GM19240 (cell line): Measurements from ENCODE around the gene P4HA2.
A peak's percentile ranks its signal among the peaks of the same experiment; 100 is the strongest.

Experiments
- DNase-seq: peaks from one replicate; pipeline ENCODE4 v3.0.0; 2011; ENCODE audit warnings: low spot score; ENCODE audit not compliant: insufficient read length

The P4HA2 gene

GRCh38 chr5:132250547-132250946 lies 22.9 kb upstream of the P4HA2 start:
- DNase-seq, result no peak

DNA sequence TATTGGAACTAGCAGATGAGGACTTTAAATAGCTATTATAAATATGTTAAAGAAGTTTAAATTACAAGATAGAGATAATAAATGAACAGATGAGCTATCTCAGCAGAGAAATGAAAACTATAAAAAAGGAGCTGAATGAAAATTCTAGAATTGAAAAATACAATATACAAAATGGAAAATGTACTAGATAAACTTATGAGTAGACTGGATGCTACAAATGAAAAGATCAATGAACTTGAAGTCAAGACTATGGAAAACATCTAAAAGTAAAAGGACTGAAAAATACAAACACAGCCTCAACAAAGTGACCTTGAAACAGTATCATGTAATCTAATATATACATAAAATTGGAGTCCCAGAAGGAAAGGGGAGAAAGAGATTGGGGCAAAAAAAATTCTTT lies 19.2 kb upstream of the P4HA2 start:
- DNase-seq, result no peak

- DNase-seq, result no peak
Observed at GRCh38 chr5:132245593-132245992, 17.9 kb upstream of the P4HA2 start.

GRCh38 chr5:132243366-132243977 lies 15.8 kb upstream of the P4HA2 start:
- no peak for DNase-seq

GRCh38 chr5:132239776-132240175 lies 12.1 kb upstream of the P4HA2 start:
- no peak for DNase-seq

GRCh38 chr5:132238901-132239500 lies 11.3 kb upstream of the P4HA2 start:
- no peak for DNase-seq

GRCh38 chr5:132238169-132238744 lies 10.6 kb upstream of the P4HA2 start:
- DNase-seq, result peak; percentile 47

DNA sequence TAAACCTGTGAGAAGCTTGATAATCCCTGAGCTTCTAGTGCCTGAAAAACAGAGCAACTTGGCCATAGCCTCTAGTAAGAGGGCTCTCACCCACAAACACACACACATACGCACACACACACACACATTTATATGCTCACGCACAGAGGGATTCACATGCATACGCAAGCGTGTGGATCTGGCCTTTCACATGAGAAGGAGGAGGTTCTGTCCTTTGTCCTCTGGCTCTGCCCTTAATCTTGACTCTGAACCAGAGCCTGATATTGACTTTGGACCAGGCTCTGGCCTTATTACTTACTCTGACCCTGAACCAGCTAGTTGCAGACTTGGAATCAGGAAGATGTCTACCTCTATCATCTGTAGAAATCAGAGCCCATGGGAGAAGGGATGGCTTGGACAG lies 10.0 kb upstream of the P4HA2 start:
- no peak for DNase-seq

- DNase-seq, result no peak
Observed at GRCh38 chr5:132237141-132237540, 9.5 kb upstream of the P4HA2 start.

GRCh38 chr5:132235340-132235739 lies 7.7 kb upstream of the P4HA2 start:
- DNase-seq, result no peak

DNA sequence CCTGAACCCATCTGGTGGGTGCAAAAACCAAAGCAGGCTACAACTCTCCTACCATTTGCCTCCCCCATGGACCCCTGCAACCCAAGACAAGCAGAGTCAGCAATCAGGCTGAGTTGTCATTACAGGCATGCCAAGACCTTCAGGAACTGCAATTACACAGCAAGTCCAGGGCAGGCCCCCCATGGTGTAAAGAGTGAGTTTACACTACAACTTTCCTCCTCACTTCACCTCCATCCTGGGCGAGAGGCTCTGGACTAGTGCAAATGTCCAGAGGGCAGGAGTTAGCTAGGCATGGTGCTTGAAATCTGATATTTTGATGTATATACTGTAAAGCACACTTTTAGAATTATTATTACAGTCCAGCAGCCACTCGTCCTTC lies 7.0 kb upstream of the P4HA2 start:
- DNase-seq, result no peak

DNA sequence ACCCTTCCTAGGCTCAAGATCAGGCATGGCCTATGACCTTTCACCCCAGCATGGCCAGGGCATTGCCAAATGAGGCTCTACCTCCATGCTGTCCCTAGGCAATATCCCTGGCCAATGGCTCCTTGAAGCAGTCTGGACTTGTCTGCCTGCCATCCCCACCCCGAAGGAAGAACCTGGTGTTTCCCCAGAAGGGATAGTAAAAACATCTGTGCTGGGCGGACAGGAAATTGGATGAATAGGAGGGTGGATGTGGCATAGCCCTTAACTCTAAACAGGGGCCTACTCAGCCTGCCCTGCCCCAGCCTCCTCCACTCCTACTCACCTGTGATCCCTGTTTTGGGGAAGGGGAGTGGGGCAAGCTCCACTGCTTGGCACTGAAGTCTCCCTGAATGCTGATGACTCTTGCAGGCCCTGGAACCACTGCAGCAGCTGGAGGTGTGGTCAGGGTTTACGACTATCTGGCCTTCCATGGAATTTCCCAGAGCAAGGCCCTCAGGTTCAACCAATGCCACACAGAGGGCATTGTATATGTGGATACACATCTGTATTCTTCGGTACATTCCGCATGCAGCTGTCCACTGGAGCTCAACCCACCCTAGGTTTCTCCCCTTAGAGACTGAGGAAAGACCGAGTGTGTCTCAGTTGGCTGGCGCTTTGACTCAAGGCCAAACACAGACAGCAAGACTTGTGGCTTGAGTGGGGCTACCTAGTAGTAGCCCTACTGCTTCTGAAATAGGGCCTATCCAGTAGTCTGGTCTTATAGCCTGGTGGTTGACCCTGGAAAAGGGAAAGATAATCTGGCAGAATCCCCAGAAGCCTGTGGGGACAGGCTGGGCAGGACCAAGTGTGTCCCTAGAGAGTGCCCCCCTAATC lies 6.4 kb upstream of the P4HA2 start:
- DNase-seq, result no peak

DNA sequence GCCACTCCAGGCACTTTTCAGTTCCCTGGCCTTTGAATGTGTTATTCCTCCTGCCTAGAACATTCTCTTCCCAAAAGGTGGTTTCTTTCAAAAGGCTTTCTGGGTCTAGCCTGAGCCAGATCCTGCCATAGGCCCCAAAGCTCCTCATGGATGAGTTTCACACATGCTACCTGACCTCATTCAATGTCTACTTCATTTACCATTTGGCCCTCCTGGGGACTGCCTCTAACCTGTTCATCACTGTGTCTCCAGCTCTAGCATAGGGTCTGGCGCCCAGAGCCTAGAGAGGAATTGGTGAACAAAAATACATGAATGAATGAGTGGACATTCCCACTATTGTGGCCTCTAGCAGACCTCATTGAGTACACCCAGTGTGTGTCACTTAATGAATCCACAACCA lies 5.4 kb upstream of the P4HA2 start:
- no peak for DNase-seq

- DNase-seq, result no peak
Observed at GRCh38 chr5:132232465-132232864, 4.8 kb upstream of the P4HA2 start.

DNA sequence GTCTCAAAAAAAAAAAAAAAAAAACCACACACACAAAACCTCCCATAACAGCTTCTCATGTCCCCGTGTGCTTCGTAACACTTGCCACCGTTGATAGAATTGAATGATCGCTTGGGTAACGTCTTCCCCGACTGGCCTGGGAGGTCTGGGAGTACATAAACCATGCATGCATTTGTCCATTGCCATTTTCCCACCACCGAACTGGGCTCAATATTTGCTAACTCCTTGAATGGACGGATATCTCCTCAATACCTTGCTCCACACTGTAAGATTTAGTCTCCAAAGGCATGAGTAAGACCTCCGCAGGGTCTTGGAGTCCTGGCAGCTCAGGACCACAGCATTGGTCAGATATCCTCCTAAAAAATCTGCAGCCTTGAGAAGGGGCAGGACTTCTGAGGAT lies 3.2 kb upstream of the P4HA2 start:
- no peak for DNase-seq

DNA sequence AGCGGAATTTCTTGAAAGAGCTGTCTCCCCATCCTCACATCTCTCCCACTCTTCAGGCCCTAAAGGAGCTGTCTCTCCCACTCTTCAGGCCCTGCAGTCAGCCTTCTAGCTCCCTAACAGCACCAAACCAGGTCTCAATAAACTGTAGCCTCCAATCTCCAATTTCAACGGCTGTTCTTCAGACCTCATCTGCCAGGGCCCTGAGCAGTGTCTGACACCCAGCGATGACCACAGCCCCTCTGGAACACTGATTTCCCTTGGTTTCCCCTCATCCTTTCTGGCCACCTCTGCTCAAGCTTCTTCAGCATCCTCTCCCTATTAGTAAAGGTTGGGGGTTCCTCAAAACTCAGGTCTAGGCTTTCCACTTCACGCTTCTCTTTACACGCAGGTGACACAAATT lies 1.6 kb upstream of the P4HA2 start:
- no peak for DNase-seq

DNA sequence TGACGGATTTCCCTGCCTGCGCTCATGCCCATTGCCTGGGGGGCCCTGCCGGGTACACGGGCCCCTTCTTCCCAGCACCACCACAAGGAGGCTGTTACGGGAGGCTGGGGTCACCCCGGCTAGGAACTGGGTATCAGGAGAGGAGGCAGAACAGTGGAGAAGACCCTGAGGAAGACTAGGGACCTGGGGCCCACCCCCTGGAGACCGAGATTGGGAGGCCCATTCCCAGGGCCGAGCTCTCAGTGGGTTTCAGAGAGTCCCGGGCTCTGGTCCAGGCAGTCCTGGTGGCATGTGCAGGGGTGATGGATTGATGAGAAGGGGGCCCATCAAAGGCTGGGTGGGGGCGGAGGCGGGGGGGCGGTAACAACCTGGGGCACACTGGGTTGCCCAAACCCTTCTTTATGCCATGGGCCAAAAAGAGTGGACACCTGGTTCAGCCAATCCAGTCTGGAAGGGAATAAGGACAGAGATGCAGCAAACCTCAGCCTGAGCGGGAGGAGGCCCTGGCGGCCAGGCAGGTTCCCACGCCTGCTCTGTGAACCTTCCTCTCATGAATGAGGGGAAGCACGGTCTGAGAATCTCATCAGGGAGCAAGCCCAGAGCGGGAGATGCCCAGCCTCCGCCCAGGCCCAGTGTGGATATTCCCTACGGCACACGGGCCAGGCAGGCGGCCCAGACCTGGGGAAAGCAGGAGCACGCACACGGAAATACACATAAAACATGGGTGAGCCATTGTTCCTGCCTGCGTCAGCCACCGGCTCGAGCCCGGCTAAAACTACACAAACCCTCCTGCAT lies 785 bp upstream of the P4HA2 start:
- no peak for DNase-seq

GRCh38 chr5:132227235-132227484 lies 493 bp downstream of the P4HA2 start:
- no peak for DNase-seq

GRCh38 chr5:132226516-132227234 lies 978 bp downstream of the P4HA2 start:
- DNase-seq, result no peak

DNA sequence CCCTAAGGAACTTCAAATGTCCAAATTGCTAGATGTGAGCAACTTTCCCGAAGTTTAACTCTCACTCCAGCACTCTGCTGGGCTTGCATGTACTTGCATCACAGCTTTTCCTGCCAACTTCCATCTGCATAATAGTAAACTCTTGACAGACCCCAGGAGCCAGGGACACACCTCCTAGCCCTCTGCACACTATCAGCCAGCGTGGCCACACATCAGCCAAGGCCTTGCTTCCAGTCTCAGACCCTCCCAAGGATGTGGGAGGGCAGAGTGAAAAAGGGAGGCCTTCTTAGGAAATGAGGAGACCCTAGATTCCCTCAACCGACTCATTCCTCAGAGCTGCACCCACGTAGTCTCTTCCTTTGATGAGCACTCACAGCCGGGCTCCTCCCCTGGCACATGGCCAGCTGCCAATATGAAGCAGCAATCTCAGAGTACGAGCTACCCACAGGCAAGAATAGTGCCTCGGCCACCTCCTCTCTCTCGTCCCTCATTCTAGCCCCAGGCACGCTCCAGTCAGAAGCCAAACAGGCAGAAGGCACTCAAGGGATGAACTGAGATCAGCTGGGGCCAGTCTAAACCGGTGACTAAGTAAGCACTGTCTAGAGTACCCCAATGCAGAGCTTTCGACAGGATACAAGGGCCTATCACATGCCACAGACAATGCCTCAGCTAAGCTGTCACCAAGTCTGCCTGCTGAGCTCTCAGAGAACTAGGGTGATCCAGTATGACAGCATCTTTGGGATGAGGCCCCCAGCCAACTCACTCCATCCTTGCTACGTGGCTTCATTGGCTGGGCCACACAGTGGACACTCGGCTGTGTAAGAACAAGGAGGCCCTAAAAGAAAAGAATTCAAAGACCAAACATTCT lies 2.3 kb downstream of the P4HA2 start:
- no peak for DNase-seq
